Measurements from ENCODE around the gene ATAD3A.
"Not testable (repeated sequence)": the region's sequence is repeated elsewhere in the genome, so short reads cannot be mapped to it uniquely, and the experiment has no call there.

DNA sequence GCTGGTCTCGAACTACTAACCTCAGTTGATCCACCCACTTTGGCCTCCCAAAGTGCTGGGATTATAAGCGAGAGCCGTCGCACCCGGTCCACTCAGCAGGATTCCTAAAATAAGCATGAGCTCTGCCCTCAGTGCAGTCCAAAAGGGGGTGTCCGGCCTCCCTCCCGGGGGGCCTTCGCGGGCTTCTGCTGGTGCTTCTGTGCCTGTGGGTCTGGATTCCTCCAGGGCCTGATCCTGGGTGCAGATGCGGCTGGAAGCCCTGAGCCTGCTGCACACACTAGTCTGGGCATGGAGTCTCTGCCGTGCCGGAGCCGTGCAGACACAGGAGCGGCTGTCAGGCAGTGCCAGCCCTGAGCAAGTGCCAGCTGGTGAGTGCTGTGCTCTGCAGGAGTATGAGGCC is 5.0 kb downstream of the ATAD3A start:
- TF ChIP-seq, protein P1, sequence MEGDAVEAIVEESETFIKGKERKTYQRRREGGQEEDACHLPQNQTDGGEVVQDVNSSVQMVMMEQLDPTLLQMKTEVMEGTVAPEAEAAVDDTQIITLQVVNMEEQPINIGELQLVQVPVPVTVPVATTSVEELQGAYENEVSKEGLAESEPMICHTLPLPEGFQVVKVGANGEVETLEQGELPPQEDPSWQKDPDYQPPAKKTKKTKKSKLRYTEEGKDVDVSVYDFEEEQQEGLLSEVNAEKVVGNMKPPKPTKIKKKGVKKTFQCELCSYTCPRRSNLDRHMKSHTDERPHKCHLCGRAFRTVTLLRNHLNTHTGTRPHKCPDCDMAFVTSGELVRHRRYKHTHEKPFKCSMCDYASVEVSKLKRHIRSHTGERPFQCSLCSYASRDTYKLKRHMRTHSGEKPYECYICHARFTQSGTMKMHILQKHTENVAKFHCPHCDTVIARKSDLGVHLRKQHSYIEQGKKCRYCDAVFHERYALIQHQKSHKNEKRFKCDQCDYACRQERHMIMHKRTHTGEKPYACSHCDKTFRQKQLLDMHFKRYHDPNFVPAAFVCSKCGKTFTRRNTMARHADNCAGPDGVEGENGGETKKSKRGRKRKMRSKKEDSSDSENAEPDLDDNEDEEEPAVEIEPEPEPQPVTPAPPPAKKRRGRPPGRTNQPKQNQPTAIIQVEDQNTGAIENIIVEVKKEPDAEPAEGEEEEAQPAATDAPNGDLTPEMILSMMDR (IDR thresholded peaks at IDR 0.05): not testable (repeated sequence)
- not testable (repeated sequence) for TF ChIP-seq POLR2A (IDR thresholded peaks at IDR 0.05)
